OCI-LY3 (cell line): ENCODE results near the gene HIF1AN.
A peak's percentile ranks its signal among the peaks of the same experiment; 100 is the strongest.

ENCODE experiments used
- CTCF ChIP-seq: fragments of 200-600, 300-600 bp; sonication (generic); IDR thresholded peaks from 2 replicates; pipeline ENCODE4 v1.5.1; 2014; ENCODE audit warnings: antibody characterized with exemption, low read length, low read depth
- EZH2phosphoT487 ChIP-seq: fragments of 200-600 bp; shearing (Covaris generic); IDR thresholded peaks from 2 replicates; pipeline ENCODE4 v1.6.1; 2018; ENCODE audit warnings: antibody characterized with exemption, mixed run types, low read depth

DNA sequence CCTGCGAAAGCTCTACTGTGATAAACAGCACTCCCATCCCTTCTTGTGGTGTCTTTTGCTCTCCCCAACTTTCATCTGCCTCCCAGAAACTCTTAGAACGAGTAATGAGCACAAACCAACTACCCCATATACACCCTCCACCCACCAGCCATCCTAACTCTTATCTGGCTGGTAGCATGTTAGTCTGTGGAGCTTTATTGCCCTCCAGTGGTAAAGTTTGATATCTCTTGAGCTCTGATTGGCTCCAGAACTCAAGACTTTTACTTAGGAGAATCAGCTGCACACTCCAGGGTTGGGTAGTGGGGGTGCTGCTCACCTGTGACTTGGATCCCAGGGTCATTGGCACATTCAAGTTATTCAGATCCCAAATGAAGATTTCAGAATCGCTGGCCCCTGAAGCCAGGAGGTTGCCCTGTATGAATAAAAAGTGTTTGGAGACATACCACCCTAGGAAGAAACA is 27.0 kb upstream of the HIF1AN start:
- peak; percentile 57 for TF ChIP-seq CTCF
- no peak for TF ChIP-seq EZH2phosphoT487
